PC-3 (cell line): ENCODE results near the gene PPP1R12B. TPM values are rescaled to one million over a fixed set of nuclear protein-coding genes. Genes with fewer than 3 reads are reported as not detected.

Source experiments
- ATAC-seq: fragments of 200-7000 bp; cut with Tn5 transposase; 2 replicates; pipeline ENCODE4 v1.9.1; 2020; ENCODE audit warnings: mild to moderate bottlenecking, moderate library complexity
- BruUV-seq: library from RNA; stranded (reverse); fragments of 400-500 nt; replicated peaks from 2 replicates; lab custom pipeline; 2021; lab: Mats Ljungman, UMichigan
- CTCF ChIA-PET: fragments of 300-600 bp; sonication (Branson Sonifier 250); formaldehyde crosslinking; loops from one replicate; lab custom pipeline; 2022; ENCODE audit warnings: antibody characterized with exemption; lab: Charles Lee
- POLR2A ChIA-PET: fragments of 300-600 bp; sonication (Branson Sonifier 250); formaldehyde crosslinking; loops from one replicate; lab custom pipeline; 2022; ENCODE audit warnings: antibody characterized with exemption; ENCODE audit not compliant: unreplicated experiment; lab: Charles Lee
- DNase-seq: peaks from one replicate; pipeline ENCODE4 v3.0.0-alpha.2; 2015
- H2AFZ ChIP-seq: fragments of 300-600 bp; sonication (generic); 2 replicates; pipeline ENCODE4 v1.6.0; 2016; ENCODE audit warnings: antibody characterized with exemption, low read length
- H3F3A ChIP-seq: fragments of 300-600 bp; sonication (generic); one replicate; pipeline ENCODE4 v1.6.0; 2017; ENCODE audit warnings: antibody characterized with exemption, low read length, control low read depth, mild to moderate bottlenecking; ENCODE audit not compliant: unreplicated experiment
- H3K27ac ChIP-seq: fragments of 300-600 bp; sonication (generic); 2 replicates; pipeline ENCODE4 v1.5.1; 2016; ENCODE audit warnings: mild to moderate bottlenecking, low read length
- H3K27me3 ChIP-seq: fragments of 300-600 bp; sonication (generic); 2 replicates; pipeline ENCODE4 v1.6.1; 2016; ENCODE audit warnings: low read length, mixed read lengths
- H3K36me3 ChIP-seq: fragments of 300-600 bp; sonication (generic); 2 replicates; pipeline ENCODE4 v1.6.1; 2016; ENCODE audit warnings: low read depth, mixed run types, low read length, mixed read lengths
- H3K4me1 ChIP-seq: fragments of 300-600 bp; sonication (generic); 2 replicates; pipeline ENCODE4 v1.5.1; 2016; ENCODE audit warnings: low read length; ENCODE audit not compliant: insufficient read depth
- H3K4me2 ChIP-seq: fragments of 300-600 bp; sonication (generic); 2 replicates; pipeline ENCODE4 v1.6.0; 2016; ENCODE audit warnings: low read length
- H3K4me3 ChIP-seq: fragments of 300-600 bp; sonication (generic); 2 replicates; pipeline ENCODE4 v1.5.1; 2016; ENCODE audit warnings: mild to moderate bottlenecking, low read length, mixed read lengths
- H3K79me2 ChIP-seq: fragments of 300-600 bp; sonication (generic); 2 replicates; pipeline ENCODE4 v1.6.1; 2017; ENCODE audit warnings: low read length, mixed read lengths
- H3K9ac ChIP-seq: fragments of 300-600 bp; sonication (generic); 2 replicates; pipeline ENCODE4 v1.6.0; 2016; ENCODE audit warnings: mild to moderate bottlenecking, low read length
- H3K9me2 ChIP-seq: fragments of 300-600 bp; sonication (generic); replicated peaks from 2 replicates; pipeline ENCODE4 v1.6.1; 2016; ENCODE audit warnings: mixed run types, low read length, mixed read lengths
- H3K9me3 ChIP-seq: fragments of 300-600 bp; sonication (generic); 2 replicates; pipeline ENCODE4 v1.6.1; 2016; ENCODE audit warnings: low read length, mixed read lengths
- H4K20me1 ChIP-seq: fragments of 300-600 bp; sonication (generic); 2 replicates; pipeline ENCODE4 v1.6.1; 2016; ENCODE audit warnings: low read length, mixed read lengths
- CTCF ChIP-seq: fragments of 300-600 bp; sonication (generic); conservative IDR thresholded peaks from 2 replicates; pipeline ENCODE4 v1.5.1; 2017; ENCODE audit warnings: antibody characterized with exemption, low read depth, mild to moderate bottlenecking, low read length
- EZH2 ChIP-seq: fragments of 300-600 bp; sonication (generic); IDR thresholded peaks from one replicate; pipeline ENCODE4 v1.6.1; 2017; ENCODE audit warnings: antibody characterized with exemption, mild to moderate bottlenecking, low read length; ENCODE audit not compliant: unreplicated experiment
- EZH2phosphoT487 ChIP-seq: fragments of 300-600 bp; sonication (generic); IDR thresholded peaks from 2 replicates; pipeline ENCODE4 v1.6.1; 2018; ENCODE audit warnings: mild to moderate bottlenecking, antibody characterized with exemption, low read length, borderline replicate concordance
- intact Hi-C: fragments of 100-400 bp; cut with micrococcal nuclease; formaldehyde crosslinking; loops from 2 replicates; pipeline ENCODE4 v1.9.0; 2023
- total RNA-seq: library from RNA; depleted of rRNA; stranded (reverse); fragments of >200 nt; gene quantifications from 2 replicates; pipeline ENCODE4 v1.2.3, GENCODE V29; 2014

PPP1R12B gene
- total RNA-seq, 1 experiment from 2014 or later = 2.0 TPM

GRCh38 chr1:202576816-202577215 lies 228.3 kb downstream of the PPP1R12B start:
- CTCF ChIA-PET = no interaction called here
- ATAC-seq = no peak

GRCh38 chr1:202577381-202577780 lies 228.9 kb downstream of the PPP1R12B start:
- no peak for ATAC-seq
- H3K4me2 ChIP-seq = no peak overlapping the region
- no peak overlapping the region for H2AFZ ChIP-seq
- POLR2A ChIA-PET = no interaction called here
- no peak for TF ChIP-seq EZH2
- no peak for TF ChIP-seq CTCF
- intact Hi-C loops = no loop called here
- no peaks in the 10 kb centered on the region for H4K20me1 ChIP-seq
- no peak overlapping the region for H3K27ac ChIP-seq
- no peak overlapping the region for H3K4me3 ChIP-seq
- CTCF ChIA-PET = interaction anchor here (0.5 kb wide), 1 partner anchor 378 kb away, joined by 3 read pairs; no protein-coding TSS in a partner anchor
- H3K9me3 ChIP-seq = no peaks in the 10 kb centered on the region
- no peaks in the 10 kb centered on the region for H3K36me3 ChIP-seq
- H3K9me2 ChIP-seq = no peaks in the 10 kb centered on the region
- H3K9ac ChIP-seq = no peak overlapping the region
- no peaks in the 10 kb centered on the region for H3K27me3 ChIP-seq
- BruUV-seq = no TSS peak
- no peaks in the 10 kb centered on the region for H3F3A ChIP-seq
- peaks cover 24% of the 10 kb centered on the region for H3K4me1 ChIP-seq
- no peaks in the 10 kb centered on the region for H3K79me2 ChIP-seq
- DNase-seq = no peak

More at GRCh38 chr1:202576816-202577215, 228.3 kb downstream of the PPP1R12B start:
- Histone ChIP-seq H3K27me3 (no peaks in the 10 kb centered on the region), H2AFZ (no peak overlapping the region), H3K9me2 (no peaks in the 10 kb centered on the region), H3K9ac (no peak overlapping the region), H3K4me1 (peaks cover 24% of the 10 kb centered on the region), H3K27ac (no peak overlapping the region), H3K36me3 (no peaks in the 10 kb centered on the region), H3K4me2 (no peak overlapping the region; the same call in 1 of the 2 replicates), H3F3A (no peaks in the 10 kb centered on the region), H3K79me2 (no peaks in the 10 kb centered on the region), H4K20me1 (no peaks in the 10 kb centered on the region), H3K4me3 (no peak overlapping the region), H3K9me3 (no peaks in the 10 kb centered on the region)
- TF ChIP-seq EZH2phosphoT487 (no peak), CTCF (no peak), EZH2 (no peak)
- peak; percentile 37 for DNase-seq
- no TSS peak for BruUV-seq
- intact Hi-C loops = no loop called here
- POLR2A ChIA-PET = no interaction called here

- Histone ChIP-seq H3K9me2 (no peaks in the 10 kb centered on the region), H3K27me3 (no peaks in the 10 kb centered on the region), H3K27ac (no peak overlapping the region), H3K4me1 (peaks cover 24% of the 10 kb centered on the region), H3K36me3 (no peaks in the 10 kb centered on the region), H3K4me3 (no peak overlapping the region), H3K79me2 (no peaks in the 10 kb centered on the region), H2AFZ (no peak overlapping the region), H3K9me3 (no peaks in the 10 kb centered on the region), H3K4me2 (no peak overlapping the region), H4K20me1 (no peaks in the 10 kb centered on the region), H3F3A (no peaks in the 10 kb centered on the region), H3K9ac (no peak overlapping the region)
- POLR2A ChIA-PET = no interaction called here
- CTCF ChIA-PET = interaction anchor here (0.5 kb wide), 1 partner anchor 377 kb away, joined by 3 read pairs; no protein-coding TSS in a partner anchor
- intact Hi-C loops = no loop called here
- DNase-seq (no peak), ATAC-seq (no peak)
- TF ChIP-seq EZH2phosphoT487 (no peak), EZH2 (no peak), CTCF (no peak)
- no TSS peak for BruUV-seq
Measured at GRCh38 chr1:202578001-202578504, 229.6 kb downstream of the PPP1R12B start.
